Measurements from ENCODE around the gene RLF. TPM values are rescaled to one million over a fixed set of nuclear protein-coding genes. Genes with fewer than 3 reads are reported as not detected.
"Not testable (repeated sequence)": the region's sequence is repeated elsewhere in the genome, so short reads cannot be mapped to it uniquely, and the experiment has no call there.

The RLF gene
- total and polyA plus RNA-seq, 5 donors from 2014 or later = 7.8 to 36.8 (median 9.1) TPM

DNA sequence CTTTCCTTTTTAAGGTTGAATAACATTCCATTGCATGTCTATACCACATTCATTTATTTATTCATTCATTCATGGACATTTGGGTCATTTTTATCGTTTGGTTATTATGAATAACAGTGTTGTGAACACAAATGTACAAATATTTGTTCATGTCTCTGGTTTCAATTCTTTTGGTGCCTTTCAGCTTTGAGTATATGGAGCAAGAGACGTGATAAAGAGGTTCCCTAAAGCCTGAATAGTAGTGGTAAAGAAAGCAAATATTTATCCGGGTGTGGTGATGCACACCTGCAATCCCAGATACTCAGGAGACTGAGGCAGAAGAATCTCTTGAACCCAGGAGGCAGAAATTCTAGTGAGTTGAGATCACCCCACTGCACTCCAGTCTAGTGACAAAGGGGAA, 5.3 kb upstream of the RLF start:
- Mint-ChIP-seq H3K27ac (no peak overlapping the region), H3K9me3 (no peaks in the 10 kb centered on the region), H3K4me3 (no peak overlapping the region), H3K27me3 (peaks cover 11% of the 10 kb centered on the region), H3K4me1 (peaks cover 4 to 17% (median 8%) of the 10 kb centered on the region in 4 donors), H3K36me3 (no peaks in the 10 kb centered on the region)
- Histone ChIP-seq H3K27ac (ENCODE audit: insufficient read depth, low read length, poor library complexity, severe bottlenecking) (no peak overlapping the region), H3K9me3 (ENCODE audit: control insufficient read depth in 2 of 2, low read length in 2 of 2) (no peaks in the 10 kb centered on the region), H3K4me3 (ENCODE audit: low read depth, low read length) (no peak overlapping the region), H3K4me1 (ENCODE audit: control insufficient read depth, insufficient read depth, low read length, poor library complexity, severe bottlenecking) (no peaks in the 10 kb centered on the region), H3K27me3 (ENCODE audit: control insufficient read depth, insufficient read depth, low read length) (peaks cover 6% of the 10 kb centered on the region), H3K36me3 (ENCODE audit: control insufficient read depth, insufficient read depth, low read length) (no peaks in the 10 kb centered on the region)
- no peak for ATAC-seq (ENCODE audit: low read depth in 2 of 2)
- no peak for DNase-seq

- Histone ChIP-seq H3K9me3 (ENCODE audit: control insufficient read depth in 2 of 2, low read length in 2 of 2) (no peaks in the 10 kb centered on the region), H3K27me3 (ENCODE audit: control insufficient read depth, insufficient read depth, low read length) (peaks cover 2% of the 10 kb centered on the region), H3K36me3 (ENCODE audit: control insufficient read depth, insufficient read depth, low read length) (no peaks in the 10 kb centered on the region), H3K4me1 (ENCODE audit: control insufficient read depth, insufficient read depth, low read length, poor library complexity, severe bottlenecking) (peaks cover 36% of the 10 kb centered on the region), H3K4me3 (ENCODE audit: low read depth, low read length) (peak overlapping the region; percentile 98), H3K27ac (ENCODE audit: insufficient read depth, low read length, poor library complexity, severe bottlenecking) (peak overlapping the region; percentile 96)
- ATAC-seq (ENCODE audit: low read depth in 2 of 2) (no peak), DNase-seq (no peak)
- Mint-ChIP-seq H3K4me1 (peaks cover 8 to 15% (median 9%) of the 10 kb centered on the region in 4 donors), H3K4me3 (no peak overlapping the region), H3K36me3 (no peaks in the 10 kb centered on the region), H3K9me3 (no peaks in the 10 kb centered on the region), H3K27me3 (no peaks in the 10 kb centered on the region), H3K27ac (peak overlapping the region in 1 of 3 donors; percentile 95)
Observed at GRCh38 chr1:40160806-40161124, 422 bp upstream of the RLF start.

- no peak overlapping the region for H3K27ac Mint-ChIP-seq
- no peak for ATAC-seq (ENCODE audit: low read depth in 2 of 2)
- peak overlapping the region; percentile 100 for H3K4me3 ChIP-seq (ENCODE audit: low read depth, low read length)
Observed at GRCh38 chr1:40161888-40162397, 756 bp downstream of the RLF start.

DNA sequence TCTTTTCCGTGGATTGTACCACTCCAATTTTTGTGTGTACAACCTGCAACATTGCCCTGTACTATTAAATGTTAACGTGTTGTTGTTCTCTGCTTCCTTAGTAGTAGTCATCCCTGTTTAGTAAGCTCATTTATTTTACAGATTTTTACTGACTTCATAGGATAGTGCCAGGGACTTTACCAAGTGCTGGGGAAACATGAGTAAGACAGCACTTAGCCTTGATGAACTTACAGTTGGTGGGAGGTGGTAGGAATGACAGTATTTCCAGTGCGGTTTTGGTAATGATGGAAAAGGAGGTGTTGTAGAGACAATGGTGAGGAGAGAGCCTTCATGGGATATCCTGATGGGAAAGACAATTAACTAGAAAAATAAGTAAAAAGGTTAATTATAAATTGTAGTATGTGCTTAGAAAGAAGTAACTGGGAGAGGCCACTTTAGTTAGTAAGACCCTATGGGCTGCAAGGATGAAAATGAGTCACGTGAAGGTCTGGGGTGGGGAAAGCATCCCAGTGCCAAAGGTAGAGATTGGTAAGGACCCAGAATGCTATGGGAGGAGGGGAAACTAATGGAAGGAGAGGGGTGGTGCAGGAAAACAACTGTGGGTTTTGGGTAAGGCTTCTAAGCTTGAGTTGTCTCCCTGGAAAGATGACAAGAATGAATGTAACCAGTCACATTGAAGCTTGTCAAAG, 1.7 kb downstream of the RLF start:
- Mint-ChIP-seq H3K27ac (no peak overlapping the region), H3K27me3 (no peaks in the 10 kb centered on the region), H3K4me1 (peaks cover 18 to 33% (median 21%) of the 10 kb centered on the region in 4 donors), H3K4me3 (no peak overlapping the region), H3K9me3 (no peaks in the 10 kb centered on the region), H3K36me3 (no peaks in the 10 kb centered on the region)
- Histone ChIP-seq H3K9me3 (ENCODE audit: control insufficient read depth in 2 of 2, low read length in 2 of 2) (no peaks in the 10 kb centered on the region), H3K27ac (ENCODE audit: insufficient read depth, low read length, poor library complexity, severe bottlenecking) (no peak overlapping the region), H3K4me3 (ENCODE audit: low read depth, low read length) (peak overlapping the region; percentile 100), H3K4me1 (ENCODE audit: control insufficient read depth, insufficient read depth, low read length, poor library complexity, severe bottlenecking) (peaks cover 37% of the 10 kb centered on the region), H3K36me3 (ENCODE audit: control insufficient read depth, insufficient read depth, low read length) (no peaks in the 10 kb centered on the region), H3K27me3 (ENCODE audit: control insufficient read depth, insufficient read depth, low read length) (no peaks in the 10 kb centered on the region)
- ATAC-seq (ENCODE audit: low read depth in 2 of 2) (no peak), DNase-seq (no peak)

More at GRCh38 chr1:40161888-40162397, 756 bp downstream of the RLF start:
- Mint-ChIP-seq H3K9me3 (no peaks in the 10 kb centered on the region), H3K36me3 (no peaks in the 10 kb centered on the region), H3K27me3 (no peaks in the 10 kb centered on the region), H3K4me3 (no peak overlapping the region), H3K4me1 (peaks cover 9 to 24% (median 13%) of the 10 kb centered on the region in 4 donors)
- no peak for DNase-seq
- Histone ChIP-seq H3K4me1 (ENCODE audit: control insufficient read depth, insufficient read depth, low read length, poor library complexity, severe bottlenecking) (peaks cover 37% of the 10 kb centered on the region), H3K27me3 (ENCODE audit: control insufficient read depth, insufficient read depth, low read length) (no peaks in the 10 kb centered on the region), H3K9me3 (ENCODE audit: control insufficient read depth in 2 of 2, low read length in 2 of 2) (no peaks in the 10 kb centered on the region), H3K36me3 (ENCODE audit: control insufficient read depth, insufficient read depth, low read length) (no peaks in the 10 kb centered on the region), H3K27ac (ENCODE audit: insufficient read depth, low read length, poor library complexity, severe bottlenecking) (peak overlapping the region; percentile 96)

- H3K27me3 Mint-ChIP-seq = no peaks in the 10 kb centered on the region
- Histone ChIP-seq H3K9me3 (ENCODE audit: control insufficient read depth in 2 of 2, low read length in 2 of 2) (no peaks in the 10 kb centered on the region), H3K4me3 (ENCODE audit: low read depth, low read length) (no peak overlapping the region), H3K4me1 (ENCODE audit: control insufficient read depth, insufficient read depth, low read length, poor library complexity, severe bottlenecking) (peaks cover 54% of the 10 kb centered on the region), H3K27me3 (ENCODE audit: control insufficient read depth, insufficient read depth, low read length) (no peaks in the 10 kb centered on the region), H3K36me3 (ENCODE audit: control insufficient read depth, insufficient read depth, low read length) (no peaks in the 10 kb centered on the region), H3K27ac (ENCODE audit: insufficient read depth, low read length, poor library complexity, severe bottlenecking) (no peak overlapping the region)
- DNase-seq (no peak), ATAC-seq (ENCODE audit: low read depth in 2 of 2) (no peak)
- H3K27ac Mint-ChIP-seq = no peak overlapping the region
- no peaks in the 10 kb centered on the region for H3K9me3 Mint-ChIP-seq
- peak overlapping the region in 1 of 4 donors; percentile 57 for H3K4me3 Mint-ChIP-seq
- peaks cover 24 to 34% (median 30%) of the 10 kb centered on the region in 4 donors for H3K4me1 Mint-ChIP-seq
- no peaks in the 10 kb centered on the region for H3K36me3 Mint-ChIP-seq
Observed at GRCh38 chr1:40167317-40167716, 6.1 kb downstream of the RLF start.

- DNase-seq (no peak), ATAC-seq (ENCODE audit: low read depth in 2 of 2) (no peak)
- H3K27me3 Mint-ChIP-seq = no peaks in the 10 kb centered on the region
- Histone ChIP-seq H3K4me3 (ENCODE audit: low read depth, low read length) (no peak overlapping the region), H3K9me3 (ENCODE audit: control insufficient read depth in 2 of 2, low read length in 2 of 2) (no peaks in the 10 kb centered on the region), H3K4me1 (ENCODE audit: control insufficient read depth, insufficient read depth, low read length, poor library complexity, severe bottlenecking) (peaks cover 40% of the 10 kb centered on the region), H3K36me3 (ENCODE audit: control insufficient read depth, insufficient read depth, low read length) (no peaks in the 10 kb centered on the region), H3K27ac (ENCODE audit: insufficient read depth, low read length, poor library complexity, severe bottlenecking) (no peak overlapping the region), H3K27me3 (ENCODE audit: control insufficient read depth, insufficient read depth, low read length) (no peaks in the 10 kb centered on the region)
- no peak overlapping the region for H3K27ac Mint-ChIP-seq
- H3K4me1 Mint-ChIP-seq = peaks cover 31 to 68% (median 38%) of the 10 kb centered on the region in 4 donors
- H3K4me3 Mint-ChIP-seq = peak overlapping the region in 3 of 4 donors; percentile 29 to 79 (median 56)
- no peaks in the 10 kb centered on the region for H3K9me3 Mint-ChIP-seq
- peaks cover 4% of the 10 kb centered on the region for H3K36me3 Mint-ChIP-seq
Observed at GRCh38 chr1:40171036-40171435, 9.8 kb downstream of the RLF start.

DNA sequence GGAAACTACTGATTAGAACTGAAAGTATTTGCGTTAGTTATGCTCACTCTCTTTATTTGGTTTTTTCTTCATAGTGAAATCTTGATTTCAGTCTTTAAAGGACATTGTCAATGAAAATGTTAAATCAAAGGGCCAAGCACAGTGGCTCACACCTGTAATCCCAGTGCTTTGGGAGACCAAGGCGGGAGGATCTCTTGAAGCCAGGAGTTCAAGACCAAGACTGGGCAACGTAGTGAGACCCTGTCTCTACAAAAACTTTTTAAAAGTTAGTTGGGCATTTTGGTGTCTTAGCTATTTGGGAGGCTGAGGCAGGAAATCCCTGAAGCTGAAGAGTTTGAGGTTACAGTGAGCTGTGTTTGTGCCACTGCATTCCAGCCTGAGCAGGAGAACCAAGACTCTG, 13.6 kb downstream of the RLF start:
- H3K27me3 Mint-ChIP-seq = no peaks in the 10 kb centered on the region
- no peak overlapping the region for H3K4me3 ChIP-seq (ENCODE audit: low read depth, low read length)
- no peak for ATAC-seq (ENCODE audit: low read depth in 2 of 2)
- H3K36me3 ChIP-seq (ENCODE audit: control insufficient read depth, insufficient read depth, low read length) = no peaks in the 10 kb centered on the region
- peak overlapping the region; percentile 55 to 59 (median 56) for H3K27ac Mint-ChIP-seq
- peaks cover 9% of the 10 kb centered on the region for H3K36me3 Mint-ChIP-seq
- H3K9me3 Mint-ChIP-seq = peaks cover 0 to 1% (median 0%) of the 10 kb centered on the region in 7 donors
- peak overlapping the region in 1 of 4 donors; percentile 6 for H3K4me3 Mint-ChIP-seq
- peaks cover 36 to 81% (median 52%) of the 10 kb centered on the region in 4 donors for H3K4me1 Mint-ChIP-seq
- H3K27me3 ChIP-seq (ENCODE audit: control insufficient read depth, insufficient read depth, low read length) = no peaks in the 10 kb centered on the region
- H3K27ac ChIP-seq (ENCODE audit: insufficient read depth, low read length, poor library complexity, severe bottlenecking) = peak overlapping the region; percentile 5
- peaks cover 52% of the 10 kb centered on the region for H3K4me1 ChIP-seq (ENCODE audit: control insufficient read depth, insufficient read depth, low read length, poor library complexity, severe bottlenecking)
- H3K9me3 ChIP-seq (ENCODE audit: control insufficient read depth in 2 of 2, low read length in 2 of 2) = no peaks in the 10 kb centered on the region
- DNase-seq = no peak

DNA sequence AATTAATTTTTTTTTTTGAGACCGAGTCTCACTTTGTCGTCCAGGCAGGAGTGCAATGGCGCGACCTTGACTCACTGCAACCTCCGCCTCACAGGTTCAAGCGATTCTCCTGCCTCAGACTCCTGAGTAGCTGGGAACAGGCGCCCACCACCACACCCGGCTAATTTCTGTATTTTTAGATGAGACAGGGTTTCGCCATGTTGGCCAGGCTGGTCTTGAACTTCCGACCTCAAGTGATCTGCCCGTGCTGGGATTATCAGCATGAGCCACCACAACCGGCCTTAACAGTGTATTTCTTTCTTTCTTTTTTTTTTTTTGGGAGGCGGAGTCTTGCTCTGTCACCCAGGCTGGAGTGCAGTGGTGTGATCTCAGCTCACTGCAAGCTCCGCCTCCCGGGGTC, 15.8 kb downstream of the RLF start:
- peaks cover 39 to 87% (median 49%) of the 10 kb centered on the region in 4 donors for H3K4me1 Mint-ChIP-seq
- not testable (repeated sequence) for H3K27ac ChIP-seq (ENCODE audit: insufficient read depth, low read length, poor library complexity, severe bottlenecking); H3K9me3 ChIP-seq (ENCODE audit: control insufficient read depth in 2 of 2, low read length in 2 of 2); H3K27ac Mint-ChIP-seq; H3K4me3 ChIP-seq (ENCODE audit: low read depth, low read length); DNase-seq; H3K36me3 Mint-ChIP-seq; H3K27me3 Mint-ChIP-seq; ATAC-seq (ENCODE audit: low read depth in 2 of 2); H3K27me3 ChIP-seq (ENCODE audit: control insufficient read depth, insufficient read depth, low read length); H3K36me3 ChIP-seq (ENCODE audit: control insufficient read depth, insufficient read depth, low read length); H3K9me3 Mint-ChIP-seq; H3K4me3 Mint-ChIP-seq
- peaks cover 35% of the 10 kb centered on the region for H3K4me1 ChIP-seq (ENCODE audit: control insufficient read depth, insufficient read depth, low read length, poor library complexity, severe bottlenecking)

Measured in CD4-positive, CD25-positive, alpha-beta regulatory T cell (primary cell).